Activated naive CD4-positive, alpha-beta T cell treated with anti-CD3 and anti-CD28 coated beads, Interleukin-2, amount 50 U/mL, for 72 hours (primary cell): ENCODE results near the gene SLC12A7. TPM values are rescaled to one million over a fixed set of nuclear protein-coding genes. Genes with fewer than 3 reads are reported as not detected.

ENCODE experiments used
- ATAC-seq, 2 donors: fragments of 150-1000 bp; cut with Tn5 transposase; 2 replicates each; pipeline ENCODE4 v1.10.0; 2021; ENCODE audit warnings: mild to moderate bottlenecking in 2 of 2, moderate library complexity in 2 of 2
- DNase-seq, 2 donors: peaks; one replicate each; pipeline ENCODE4 v3.0.0; 2021 to 2022; ENCODE audit warnings: low spot score in 2 of 2
- H3K27ac Mint-ChIP-seq, 2 donors: one replicate each; pipeline ENCODE4 v1.8.0; 2022; ENCODE audit warnings: mild to moderate bottlenecking in 2 of 2, mixed read lengths in 2 of 2
- H3K36me3 Mint-ChIP-seq, 2 donors: one replicate each; pipeline ENCODE4 v1.8.0; 2022; ENCODE audit warnings: mixed read lengths in 2 of 2
- H3K9me3 Mint-ChIP-seq, 2 donors: one replicate each; pipeline ENCODE4 v1.8.0; 2022; ENCODE audit warnings: mixed read lengths in 2 of 2
- total RNA-seq, 2 donors: library from RNA; stranded (reverse); gene quantifications; one replicate each; pipeline ENCODE4 v1.2.3, GENCODE V29; 2022

SLC12A7 gene
- total RNA-seq, 2 donors from 2014 or later, result 19.5 to 74.7 TPM

DNA sequence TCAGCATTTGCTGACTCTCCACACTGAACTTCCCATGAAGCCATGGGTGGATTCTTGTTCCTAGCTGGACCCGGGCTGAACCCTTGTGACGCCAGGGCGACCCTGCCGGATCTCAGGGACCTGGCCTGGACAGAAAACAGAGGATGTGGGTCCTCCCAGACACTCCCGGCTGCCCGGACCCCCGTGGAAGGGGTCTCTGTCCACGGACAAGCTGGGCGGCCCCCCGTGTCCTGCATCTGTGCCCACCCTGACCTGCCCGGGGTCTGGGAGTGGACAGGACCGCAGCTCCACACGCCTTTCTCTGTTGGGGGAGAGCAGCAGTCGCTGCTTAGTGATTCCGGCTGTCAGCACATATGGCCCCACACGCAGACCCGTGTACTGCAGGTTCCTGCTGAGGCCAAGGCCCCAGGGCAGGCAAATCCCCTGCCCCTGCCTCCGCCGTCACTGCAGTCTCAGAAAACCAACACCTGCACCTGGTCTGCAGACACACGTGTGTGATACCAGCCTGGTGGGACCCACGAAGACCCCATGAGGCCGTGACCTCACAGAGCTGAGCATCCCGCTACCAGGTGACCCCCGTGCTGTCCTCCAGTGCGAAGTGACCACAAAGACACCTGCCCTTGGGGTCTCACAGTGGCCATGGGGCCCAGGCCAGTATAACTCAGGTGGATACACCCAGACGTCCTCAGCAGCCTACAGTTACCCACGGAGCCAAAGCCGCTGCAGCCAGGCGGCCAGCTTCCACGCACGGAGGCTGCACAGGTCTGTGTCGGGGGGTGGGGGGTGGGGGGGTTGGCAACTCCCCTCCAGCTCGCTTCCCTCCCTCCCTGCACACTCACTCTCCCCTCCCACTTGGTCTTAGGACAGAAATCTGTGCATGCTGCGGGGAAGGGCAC lies 52.6 kb downstream of the SLC12A7 start:
- Mint-ChIP-seq H3K36me3 (no peaks in the 10 kb centered on the region), H3K9me3 (no peaks in the 10 kb centered on the region), H3K27ac (no peak overlapping the region)
- ATAC-seq, result no peak
- no peak for DNase-seq

DNA sequence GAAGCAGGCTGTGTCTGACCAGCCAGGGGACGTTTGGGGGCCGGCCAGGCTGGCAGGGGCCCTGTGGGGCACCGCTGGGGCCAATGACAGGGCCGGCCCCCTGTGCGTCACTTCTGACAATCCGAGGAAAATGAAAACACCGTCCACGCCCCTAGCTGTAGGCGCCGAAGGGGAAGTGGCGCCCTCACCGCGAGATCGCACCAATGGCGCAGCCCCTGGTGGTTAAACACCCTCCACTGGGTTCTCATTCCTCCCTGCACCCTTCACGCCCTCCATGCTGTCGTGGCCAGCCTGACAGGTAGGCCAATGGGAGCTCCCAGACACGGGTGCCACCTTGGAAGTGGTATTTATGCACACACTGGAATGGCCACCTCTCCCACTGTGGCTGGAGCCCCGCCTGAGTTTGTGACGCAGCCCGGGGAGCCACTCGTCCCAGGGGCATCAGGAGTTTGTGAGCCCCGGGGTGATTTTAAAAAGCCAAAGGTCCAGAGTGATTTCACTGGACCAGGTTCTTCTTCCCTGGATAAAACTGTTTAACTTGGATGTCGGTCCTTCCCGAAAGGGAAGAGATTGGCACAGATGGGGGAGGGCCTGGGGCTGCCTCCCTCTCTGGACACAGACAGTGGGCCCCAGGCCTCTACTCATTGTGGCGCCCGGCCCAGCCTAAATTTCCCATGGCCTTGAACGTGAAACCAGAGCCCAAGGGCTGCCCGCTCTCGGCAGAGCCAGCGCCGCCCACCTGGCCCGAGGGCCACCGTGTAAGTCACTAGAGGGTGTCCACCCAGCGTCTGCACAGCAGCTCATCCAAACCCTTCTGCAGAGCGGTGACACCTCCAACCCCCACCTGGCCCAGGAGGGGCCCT lies 53.5 kb downstream of the SLC12A7 start:
- ATAC-seq, result no peak
- H3K36me3 Mint-ChIP-seq, result no peaks in the 10 kb centered on the region
- peak overlapping the region in 1 of 2 donors; percentile 52 for H3K27ac Mint-ChIP-seq
- no peaks in the 10 kb centered on the region for H3K9me3 Mint-ChIP-seq
- no peak for DNase-seq

- no peak overlapping the region for H3K27ac Mint-ChIP-seq
- no peaks in the 10 kb centered on the region for H3K36me3 Mint-ChIP-seq
- ATAC-seq (no peak), DNase-seq (no peak)
- no peaks in the 10 kb centered on the region for H3K9me3 Mint-ChIP-seq
These were observed 54.3 kb downstream of the SLC12A7 start for GRCh38 chr5:1057485-1058082.

GRCh38 chr5:1056611-1057484 lies 55.0 kb downstream of the SLC12A7 start:
- DNase-seq (no peak), ATAC-seq (no peak)
- H3K27ac Mint-ChIP-seq, result no peak overlapping the region
- no peaks in the 10 kb centered on the region for H3K36me3 Mint-ChIP-seq
- H3K9me3 Mint-ChIP-seq, result no peaks in the 10 kb centered on the region

DNA sequence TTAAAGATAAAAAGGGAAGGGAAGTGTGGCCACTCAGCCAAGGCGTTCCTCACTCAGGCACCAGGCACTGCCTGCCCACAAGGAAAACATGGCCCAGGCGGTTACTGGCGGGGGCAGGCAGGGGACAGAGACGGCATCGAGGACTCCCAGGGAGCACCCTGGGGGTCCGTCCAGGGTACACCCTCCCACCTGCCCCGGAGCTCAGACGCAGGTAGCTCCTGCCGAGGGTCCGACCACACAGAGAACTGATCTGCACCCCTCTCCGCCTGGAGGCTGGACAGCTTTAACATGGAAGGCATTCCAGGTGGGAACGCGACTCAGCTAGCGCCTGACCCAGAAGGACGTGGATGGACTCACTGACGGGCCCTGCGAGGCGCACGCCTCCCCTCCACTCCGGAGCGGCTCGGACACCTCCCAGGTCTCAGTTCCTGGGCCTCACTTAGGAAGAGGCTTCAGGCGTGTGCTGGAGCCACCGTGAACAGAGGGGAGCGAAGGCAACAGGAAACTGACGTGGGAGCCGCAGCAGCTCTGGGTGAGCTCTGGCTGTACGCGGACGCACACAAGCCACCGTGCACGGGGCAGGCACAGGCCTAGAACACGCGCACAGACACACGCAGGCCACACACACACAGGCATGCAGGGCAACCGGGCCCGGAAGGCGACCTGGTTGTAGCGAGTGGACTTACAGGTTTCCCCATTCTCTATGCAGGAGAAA lies 55.8 kb downstream of the SLC12A7 start:
- no peak for ATAC-seq
- H3K9me3 Mint-ChIP-seq, result no peaks in the 10 kb centered on the region
- no peaks in the 10 kb centered on the region for H3K36me3 Mint-ChIP-seq
- DNase-seq, result no peak
- no peak overlapping the region for H3K27ac Mint-ChIP-seq

DNA sequence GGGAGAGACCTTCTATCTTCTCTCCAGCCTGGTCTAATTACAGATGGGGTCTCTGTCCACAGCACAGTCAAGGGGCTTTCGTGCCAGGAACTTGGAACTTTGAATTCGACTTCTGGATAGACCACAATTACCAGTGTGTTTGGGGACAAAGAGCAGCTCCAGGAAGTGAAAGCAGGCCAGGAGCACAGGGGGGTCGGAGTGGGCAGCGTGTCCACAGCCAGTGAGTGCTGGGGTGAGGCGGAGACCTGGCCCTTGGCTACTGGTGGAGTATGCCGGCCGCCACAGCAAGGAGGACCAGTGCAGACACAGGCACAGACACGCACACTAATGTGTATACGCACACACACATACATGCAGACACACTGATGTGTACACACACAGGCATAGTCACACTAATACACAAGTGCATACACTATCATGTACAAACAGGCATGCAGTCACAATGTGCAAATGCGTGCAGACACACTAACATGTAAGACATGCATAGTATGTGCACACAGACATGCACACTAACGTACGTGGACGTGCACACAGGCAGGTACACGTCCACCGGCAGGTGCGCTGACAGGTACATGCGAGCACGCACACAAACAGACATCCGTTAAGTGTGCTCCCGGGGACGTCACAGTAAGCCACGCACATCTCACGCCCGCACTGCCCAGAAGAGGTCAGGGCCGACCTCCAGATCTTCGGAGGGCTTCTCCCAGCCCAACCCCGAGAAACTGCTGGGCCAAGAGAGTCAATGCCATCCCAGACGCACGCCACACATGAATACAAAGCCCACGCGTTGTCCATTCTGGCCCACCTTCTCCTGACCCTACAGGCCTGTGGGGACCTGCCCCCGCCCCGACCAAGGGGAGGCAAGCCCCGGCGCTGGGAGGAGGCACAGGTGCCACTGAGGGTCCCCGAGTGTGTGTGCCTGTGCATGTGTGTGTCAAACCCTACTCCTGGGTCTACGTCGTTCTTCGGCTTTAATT lies 56.8 kb downstream of the SLC12A7 start:
- ATAC-seq, result no peak
- Mint-ChIP-seq H3K36me3 (no peaks in the 10 kb centered on the region), H3K27ac (no peak overlapping the region), H3K9me3 (no peaks in the 10 kb centered on the region)
- no peak for DNase-seq

DNA sequence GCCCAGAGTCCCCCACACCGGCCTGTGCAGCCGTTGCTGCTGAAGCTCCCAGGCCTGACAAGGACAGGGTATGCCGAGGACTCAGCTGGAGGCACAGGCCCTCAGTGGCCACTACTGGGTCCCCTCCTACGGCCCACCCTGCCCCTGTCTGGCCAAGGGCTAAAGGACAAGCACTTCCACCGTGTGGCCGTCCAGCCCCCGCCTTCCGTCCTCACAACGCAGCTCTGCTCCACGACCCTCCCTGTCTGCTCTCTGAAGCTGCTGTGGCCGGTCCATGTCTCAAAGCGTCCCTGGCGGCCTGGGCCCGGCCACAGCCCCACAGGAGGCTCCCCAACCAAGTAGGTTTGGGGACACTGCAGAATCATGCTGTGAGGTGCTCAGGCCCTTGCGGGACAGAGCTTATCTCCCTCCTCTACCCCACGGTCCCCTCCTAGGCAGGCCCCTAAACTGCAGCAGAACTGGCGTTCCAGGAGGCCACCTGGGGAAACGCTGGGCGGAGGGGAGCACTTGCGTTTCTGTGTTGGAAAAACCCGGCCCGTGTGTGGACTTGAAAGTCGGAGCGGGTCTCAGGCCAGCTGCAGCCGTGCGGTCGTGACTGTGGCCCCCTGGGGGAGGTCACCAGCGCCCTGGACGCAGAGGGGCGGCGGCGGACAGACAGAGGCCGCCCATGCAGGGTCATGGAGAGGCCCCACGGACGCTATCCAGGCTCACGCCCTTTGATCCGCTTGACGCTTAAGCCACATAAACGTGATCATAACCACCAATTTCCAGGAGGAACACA lies 57.7 kb downstream of the SLC12A7 start:
- Mint-ChIP-seq H3K27ac (peak overlapping the region; percentile 55 to 62), H3K36me3 (no peaks in the 10 kb centered on the region), H3K9me3 (no peaks in the 10 kb centered on the region)
- DNase-seq, result no peak
- ATAC-seq, result no peak

GRCh38 chr5:1053391-1054017 lies 58.4 kb downstream of the SLC12A7 start:
- DNase-seq (no peak), ATAC-seq (no peak)
- peak overlapping the region in 1 of 2 donors; percentile 62 for H3K27ac Mint-ChIP-seq
- H3K36me3 Mint-ChIP-seq, result no peaks in the 10 kb centered on the region
- peaks cover 2% of the 10 kb centered on the region in 2 donors for H3K9me3 Mint-ChIP-seq

DNA sequence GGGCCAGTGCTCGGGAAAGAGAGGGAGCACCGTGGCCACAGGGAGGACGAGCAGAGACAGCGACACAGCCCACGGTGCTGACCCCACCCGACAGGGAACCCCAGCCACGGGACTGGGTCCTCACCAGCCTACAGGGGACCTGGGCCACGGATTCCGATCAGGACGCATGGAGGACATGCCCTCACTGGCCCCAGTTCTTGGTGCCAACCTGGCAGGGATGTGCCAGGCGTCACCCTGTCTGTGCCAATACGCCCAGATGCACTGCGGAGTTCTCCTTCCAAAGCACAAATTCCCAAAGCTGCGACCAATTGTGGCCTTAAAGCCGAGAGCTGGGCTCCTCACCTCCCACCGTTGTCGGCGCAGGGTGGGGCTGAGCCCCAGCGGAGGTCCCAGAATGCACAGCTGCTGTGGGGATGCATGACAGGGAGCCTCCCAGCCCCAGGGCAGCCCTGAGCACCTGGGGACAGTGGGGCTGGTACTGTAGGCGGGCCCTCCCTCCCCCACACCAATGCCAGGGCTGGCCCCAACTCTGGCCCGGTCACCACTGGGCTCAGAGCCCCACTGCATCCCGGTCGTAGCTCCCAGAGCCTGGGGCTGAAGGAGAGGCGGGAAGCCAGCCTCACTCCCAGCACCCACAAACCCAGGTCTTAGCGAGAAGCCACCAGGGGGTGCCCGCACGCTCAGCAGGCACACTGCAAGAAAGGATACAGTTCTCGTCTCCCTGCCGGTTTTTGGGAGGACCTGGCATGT lies 59.0 kb downstream of the SLC12A7 start:
- peaks cover 8 to 9% of the 10 kb centered on the region in 2 donors for H3K9me3 Mint-ChIP-seq
- DNase-seq (no peak), ATAC-seq (no peak)
- H3K36me3 Mint-ChIP-seq, result peaks cover 0 to 3% of the 10 kb centered on the region in 2 donors
- peak overlapping the region in 1 of 2 donors; percentile 78 for H3K27ac Mint-ChIP-seq

GRCh38 chr5:1052076-1052475 lies 59.8 kb downstream of the SLC12A7 start:
- H3K36me3 Mint-ChIP-seq, result peaks cover 0 to 10% of the 10 kb centered on the region in 2 donors
- peak overlapping the region in 1 of 2 donors; percentile 78 for H3K27ac Mint-ChIP-seq
- DNase-seq, result no peak
- no peak for ATAC-seq
- peaks cover 16% of the 10 kb centered on the region in 2 donors for H3K9me3 Mint-ChIP-seq

- no peak for DNase-seq
- H3K36me3 Mint-ChIP-seq, result peaks cover 0 to 18% of the 10 kb centered on the region in 2 donors
- peaks cover 23% of the 10 kb centered on the region in 2 donors for H3K9me3 Mint-ChIP-seq
- ATAC-seq, result no peak
- H3K27ac Mint-ChIP-seq, result no peak overlapping the region
These were observed 60.5 kb downstream of the SLC12A7 start for GRCh38 chr5:1051366-1051720.

GRCh38 chr5:1050423-1051365 lies 61.2 kb downstream of the SLC12A7 start:
- peaks cover 0 to 24% of the 10 kb centered on the region in 2 donors for H3K36me3 Mint-ChIP-seq
- no peak for DNase-seq
- H3K9me3 Mint-ChIP-seq, result peaks cover 30% of the 10 kb centered on the region in 2 donors
- no peak overlapping the region for H3K27ac Mint-ChIP-seq
- no peak for ATAC-seq
